Ectodermal cell (in vitro differentiated cells): ENCODE results near the gene DYNC1I1.

Experiments used
- H3K27ac ChIP-seq: 2 replicates; pipeline ENCODE4 v1.7.0; 2013; ENCODE audit warnings: mild to moderate bottlenecking, low read depth, low read length; ENCODE audit not compliant: insufficient read depth, poor library complexity, severe bottlenecking
- H3K27me3 ChIP-seq: 2 replicates; pipeline ENCODE4 v1.7.0; 2013; ENCODE audit warnings: mild to moderate bottlenecking, low read length; ENCODE audit not compliant: insufficient read depth, control insufficient read depth, poor library complexity, severe bottlenecking
- H3K36me3 ChIP-seq: one replicate; pipeline ENCODE4 v1.7.0; 2013; ENCODE audit warnings: low read length; ENCODE audit not compliant: control insufficient read depth, insufficient read depth
- H3K4me1 ChIP-seq: one replicate; pipeline ENCODE4 v1.7.0; 2013; ENCODE audit warnings: low read length; ENCODE audit not compliant: control insufficient read depth, insufficient read depth
- H3K4me3 ChIP-seq: 2 replicates; pipeline ENCODE4 v1.7.0; 2013; ENCODE audit warnings: low read depth, low read length, control low read depth; ENCODE audit not compliant: insufficient read depth
- H3K9me3 ChIP-seq: 2 replicates; pipeline ENCODE4 v1.7.0; 2013; ENCODE audit warnings: mild to moderate bottlenecking, low read length, moderate library complexity; ENCODE audit not compliant: control insufficient read depth
- WGBS, 2 experiments: methylation state at CpG; one replicate each; pipeline ENCODE4 v1.1.7; 2013; ENCODE audit warnings: missing lambda C conversion rate in 2 of 2; 5-methylcytosine and 5-hydroxymethylcytosine counted together

Gene DYNC1I1

GRCh38 chr7:95788258-95788657 is 15.9 kb downstream of the DYNC1I1 start:
- H3K9me3 ChIP-seq: no peaks in the 10 kb centered on the region
- H3K4me1 ChIP-seq: no peaks in the 10 kb centered on the region
- WGBS, 2 experiments: 95% methylated on average over 6 of the region's 6 CpGs
- H3K27me3 ChIP-seq: no peaks in the 10 kb centered on the region
- no peaks in the 10 kb centered on the region for H3K36me3 ChIP-seq
- H3K27ac ChIP-seq: no peak overlapping the region
- H3K4me3 ChIP-seq: no peak overlapping the region

- Histone ChIP-seq H3K36me3 (no peaks in the 10 kb centered on the region), H3K27ac (no peak overlapping the region), H3K4me3 (no peak overlapping the region), H3K27me3 (no peaks in the 10 kb centered on the region), H3K4me1 (no peaks in the 10 kb centered on the region), H3K9me3 (no peaks in the 10 kb centered on the region)
- WGBS, 2 experiments: 66 to 93% methylated on average over 1 to 2 of the region's 2 CpGs
These were observed 16.5 kb downstream of the DYNC1I1 start for GRCh38 chr7:95788884-95789283.

GRCh38 chr7:95793658-95794057 is 21.3 kb downstream of the DYNC1I1 start:
- WGBS, 2 experiments: 84 to 86% methylated on average over 5 of the region's 5 CpGs

GRCh38 chr7:95794917-95795515 is 22.7 kb downstream of the DYNC1I1 start:
- Histone ChIP-seq H3K27ac (no peak overlapping the region), H3K4me3 (no peak overlapping the region), H3K4me1 (no peaks in the 10 kb centered on the region), H3K9me3 (no peaks in the 10 kb centered on the region), H3K27me3 (no peaks in the 10 kb centered on the region), H3K36me3 (no peaks in the 10 kb centered on the region)
- WGBS, 2 experiments: 87 to 90% methylated on average over 3 of the region's 3 CpGs

More at GRCh38 chr7:95793658-95794057, 21.3 kb downstream of the DYNC1I1 start:
- Histone ChIP-seq H3K4me1 (no peaks in the 10 kb centered on the region), H3K9me3 (no peaks in the 10 kb centered on the region), H3K27me3 (no peaks in the 10 kb centered on the region), H3K36me3 (no peaks in the 10 kb centered on the region), H3K4me3 (no peak overlapping the region), H3K27ac (no peak overlapping the region)

- H3K4me1 ChIP-seq: no peaks in the 10 kb centered on the region
- no peaks in the 10 kb centered on the region for H3K27me3 ChIP-seq
- 95 to 100% methylated on average over 1 of the region's 1 CpG for WGBS, 2 experiments
- H3K9me3 ChIP-seq: no peaks in the 10 kb centered on the region
- no peaks in the 10 kb centered on the region for H3K36me3 ChIP-seq
- H3K4me3 ChIP-seq: no peak overlapping the region
- H3K27ac ChIP-seq: no peak overlapping the region
These were observed 24.3 kb downstream of the DYNC1I1 start for GRCh38 chr7:95796617-95797016.

GRCh38 chr7:95798401-95798930 is 26.1 kb downstream of the DYNC1I1 start:
- 73 to 82% methylated on average over 4 of the region's 4 CpGs for WGBS, 2 experiments
- Histone ChIP-seq H3K36me3 (no peaks in the 10 kb centered on the region), H3K27ac (no peak overlapping the region), H3K4me1 (no peaks in the 10 kb centered on the region), H3K4me3 (no peak overlapping the region), H3K9me3 (no peaks in the 10 kb centered on the region), H3K27me3 (no peaks in the 10 kb centered on the region)

- H3K27ac ChIP-seq: no peak overlapping the region
- WGBS, 2 experiments: 92% methylated on average over 3 of the region's 3 CpGs
- no peaks in the 10 kb centered on the region for H3K4me1 ChIP-seq
- no peak overlapping the region for H3K4me3 ChIP-seq
- H3K27me3 ChIP-seq: no peaks in the 10 kb centered on the region
- H3K36me3 ChIP-seq: no peaks in the 10 kb centered on the region
- no peaks in the 10 kb centered on the region for H3K9me3 ChIP-seq
These were observed 28.4 kb downstream of the DYNC1I1 start for GRCh38 chr7:95800787-95801186.

GRCh38 chr7:95802270-95802669 is 29.9 kb downstream of the DYNC1I1 start:
- no peaks in the 10 kb centered on the region for H3K9me3 ChIP-seq
- no peak overlapping the region for H3K27ac ChIP-seq
- 98% methylated on average over 3 of the region's 3 CpGs for WGBS, 2 experiments
- H3K4me3 ChIP-seq: no peak overlapping the region
- H3K36me3 ChIP-seq: no peaks in the 10 kb centered on the region
- no peaks in the 10 kb centered on the region for H3K27me3 ChIP-seq
- H3K4me1 ChIP-seq: no peaks in the 10 kb centered on the region

- no peak overlapping the region for H3K4me3 ChIP-seq
- 95 to 96% methylated on average over 4 of the region's 4 CpGs for whole genome bisulfite sequencing, 2 experiments
- H3K4me1 ChIP-seq: no peaks in the 10 kb centered on the region
- H3K27ac ChIP-seq: no peak overlapping the region
- no peaks in the 10 kb centered on the region for H3K9me3 ChIP-seq
- no peaks in the 10 kb centered on the region for H3K27me3 ChIP-seq
- no peaks in the 10 kb centered on the region for H3K36me3 ChIP-seq
These were observed 31.7 kb downstream of the DYNC1I1 start for GRCh38 chr7:95804052-95804451.

- Histone ChIP-seq H3K36me3 (no peaks in the 10 kb centered on the region), H3K27me3 (no peaks in the 10 kb centered on the region), H3K4me3 (no peak overlapping the region), H3K27ac (no peak overlapping the region), H3K4me1 (no peaks in the 10 kb centered on the region), H3K9me3 (no peaks in the 10 kb centered on the region)
- WGBS, 2 experiments: no CpG with 5 or more reads among the region's 1 CpG
These were observed 33.6 kb downstream of the DYNC1I1 start for GRCh38 chr7:95805909-95806308.
